ENCODE measurements around the gene SH3YL1.

DNA sequence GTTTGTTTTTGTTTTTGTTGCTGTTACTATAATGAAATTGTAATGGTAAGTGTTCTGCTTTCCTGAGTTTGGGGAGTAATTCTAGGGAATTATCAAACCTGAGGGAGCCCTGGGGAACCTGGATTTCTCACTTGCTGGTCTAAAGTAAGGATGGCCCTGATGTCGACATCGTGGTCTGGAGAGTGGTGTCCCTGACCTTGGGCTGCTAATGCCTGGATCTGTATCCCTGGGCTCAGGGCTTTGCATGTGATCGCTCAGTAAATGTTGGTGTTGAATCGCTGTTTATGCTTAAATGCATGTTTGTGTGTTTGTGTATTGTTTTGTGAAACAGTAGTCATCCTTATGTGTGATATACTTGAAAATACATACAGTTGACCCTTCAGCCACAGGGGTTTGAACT, 7.0 kb upstream of the SH3YL1 start:
- TF ChIP-seq, protein P1, sequence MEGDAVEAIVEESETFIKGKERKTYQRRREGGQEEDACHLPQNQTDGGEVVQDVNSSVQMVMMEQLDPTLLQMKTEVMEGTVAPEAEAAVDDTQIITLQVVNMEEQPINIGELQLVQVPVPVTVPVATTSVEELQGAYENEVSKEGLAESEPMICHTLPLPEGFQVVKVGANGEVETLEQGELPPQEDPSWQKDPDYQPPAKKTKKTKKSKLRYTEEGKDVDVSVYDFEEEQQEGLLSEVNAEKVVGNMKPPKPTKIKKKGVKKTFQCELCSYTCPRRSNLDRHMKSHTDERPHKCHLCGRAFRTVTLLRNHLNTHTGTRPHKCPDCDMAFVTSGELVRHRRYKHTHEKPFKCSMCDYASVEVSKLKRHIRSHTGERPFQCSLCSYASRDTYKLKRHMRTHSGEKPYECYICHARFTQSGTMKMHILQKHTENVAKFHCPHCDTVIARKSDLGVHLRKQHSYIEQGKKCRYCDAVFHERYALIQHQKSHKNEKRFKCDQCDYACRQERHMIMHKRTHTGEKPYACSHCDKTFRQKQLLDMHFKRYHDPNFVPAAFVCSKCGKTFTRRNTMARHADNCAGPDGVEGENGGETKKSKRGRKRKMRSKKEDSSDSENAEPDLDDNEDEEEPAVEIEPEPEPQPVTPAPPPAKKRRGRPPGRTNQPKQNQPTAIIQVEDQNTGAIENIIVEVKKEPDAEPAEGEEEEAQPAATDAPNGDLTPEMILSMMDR (IDR thresholded peaks at IDR 0.05; ENCODE audit: borderline replicate concordance, extremely low read depth, low read length, poor library complexity, severe bottlenecking), result no peak
- no peak for TF ChIP-seq EZH2 (IDR thresholded peaks at IDR 0.05; ENCODE audit: borderline replicate concordance, low read depth, low read length, severe bottlenecking)
